Sigmoid colon (tissue), 7 donors: ENCODE measurements around the gene CCDC15. TPM values are rescaled to one million over a fixed set of nuclear protein-coding genes. Genes with fewer than 3 reads are reported as not detected.

Experiments
- DNase-seq: peaks from one replicate; pipeline ENCODE4 v3.0.0-alpha.2; 2019
- H3K27ac ChIP-seq, 4 donors: fragments of 200-600 bp; sonication (generic); one replicate each; pipeline ENCODE4 v1.5.1; 2016 to 2019; ENCODE audit warnings: mild to moderate bottlenecking in 1 of 4
- H3K27me3 ChIP-seq, 3 donors: fragments of 200-600 bp; sonication (generic); one replicate each; pipeline ENCODE4 v1.5.1; 2019; ENCODE audit warnings: mild to moderate bottlenecking in 1 of 3
- H3K36me3 ChIP-seq, 4 donors: fragments of 200-600 bp; sonication (generic); one replicate each; pipeline ENCODE4 v1.5.1; 2016 to 2019
- H3K4me1 ChIP-seq, 4 donors: fragments of 200-600 bp; sonication (generic); one replicate each; pipeline ENCODE4 v1.5.1; 2017 to 2019
- H3K4me3 ChIP-seq, 4 donors: fragments of 200-600 bp; sonication (generic); one replicate each; pipeline ENCODE4 v1.5.1; 2017 to 2019; ENCODE audit warnings: mild to moderate bottlenecking in 2 of 4, moderate library complexity in 1 of 4
- H3K9me3 ChIP-seq, 4 donors: fragments of 200-600 bp in 3 of 4; sonication (generic) in 3 of 4; one replicate each; pipeline versions ENCODE4 v1.5.1 to v1.6.1; 2013 to 2019
- CTCF ChIP-seq, 4 experiments: fragments of 450-650 bp in 3 of 4; fragments of 200-600 bp in 1 of 4; IDR thresholded peaks; one replicate each; pipeline ENCODE4 v1.5.1; 2016 to 2019; ENCODE audit warnings: antibody characterized with exemption in 4 of 4, mild to moderate bottlenecking in 3 of 4, moderate library complexity in 2 of 4
- EP300 ChIP-seq, 4 donors: sonication (generic); formaldehyde crosslinking; IDR thresholded peaks; one replicate each; pipeline ENCODE4 v1.6.1; 2017; ENCODE audit warnings: antibody characterized with exemption in 4 of 4
- POLR2A ChIP-seq, 2 donors: fragments of 450-650 bp; IDR thresholded peaks; one replicate each; pipeline ENCODE4 v1.6.1; 2016; ENCODE audit warnings: antibody characterized with exemption in 2 of 2, mild to moderate bottlenecking in 2 of 2, moderate library complexity in 2 of 2
- POLR2AphosphoS5 ChIP-seq, 4 donors: sonication (generic); formaldehyde crosslinking; IDR thresholded peaks; one replicate each; pipeline ENCODE4 v1.6.1; 2017; ENCODE audit warnings: antibody characterized with exemption in 4 of 4
- WGBS, 2 donors: extraction: QIAGEN DNeasy Blood & Tissue Kit; methylation state at CpG; one replicate each; pipeline ENCODE4 v1.1.7; 2013; 5-methylcytosine and 5-hydroxymethylcytosine counted together
- intact Hi-C: fragments of 100-400 bp; cut with DNase I; formaldehyde crosslinking; loops from one replicate; pipeline ENCODE4 v1.15.1; 2023
- polyA plus RNA-seq, 3 donors: library from polyadenylated mRNA; stranded (reverse); fragments of 200-250 nt; gene quantifications; one replicate each; pipeline ENCODE4 v1.2.3, GENCODE V29; 2013
- total RNA-seq, 4 donors: library from RNA; depleted of rRNA; stranded (reverse); fragments of >200 nt; gene quantifications; one replicate each; pipeline ENCODE4 v1.1.0, GENCODE V29; 2016
- donor health status: healthy with polysubstance abuse.
- donor health status: Bipolar disorder and iron deficiency.
- donor health status: healthy.

Gene CCDC15
- total and polyA plus RNA-seq, 7 donors: 0.41 to 0.99 (median 0.66) TPM

GRCh38 chr11:125061281-125061680, 107.3 kb downstream of the CCDC15 start:
- no peak for DNase-seq
- intact Hi-C loops: no loop called here

GRCh38 chr11:125062218-125062930, 108.4 kb downstream of the CCDC15 start:
- Histone ChIP-seq H3K9me3 (no peaks in the 10 kb centered on the region), H3K36me3 (no peaks in the 10 kb centered on the region), H3K27me3 (no peaks in the 10 kb centered on the region), H3K4me3 (peak overlapping the region; percentile 51 to 66 (median 64)), H3K4me1 (peaks cover 0 to 12% (median 8%) of the 10 kb centered on the region in 4 donors), H3K27ac (peak overlapping the region; percentile 51 to 73 (median 68))
- 43 to 45% methylated on average over 19 of the region's 19 CpGs for WGBS, 2 donors
- TF ChIP-seq POLR2A (IDR thresholded peaks at IDR 0.05) (no peak), EP300 (IDR thresholded peaks at IDR 0.05) (no peak), CTCF (IDR thresholded peaks at IDR 0.05) (no peak), POLR2AphosphoS5 (IDR thresholded peaks at IDR 0.05) (no peak)
- DNase-seq: no peak
- intact Hi-C loops: no loop called here

More at GRCh38 chr11:125061281-125061680, 107.3 kb downstream of the CCDC15 start:
- Histone ChIP-seq H3K4me1 (peaks cover 0 to 12% (median 8%) of the 10 kb centered on the region in 4 donors), H3K36me3 (no peaks in the 10 kb centered on the region), H3K27me3 (no peaks in the 10 kb centered on the region), H3K9me3 (no peaks in the 10 kb centered on the region), H3K27ac (no peak overlapping the region), H3K4me3 (no peak overlapping the region)
- 80 to 82% methylated on average over 4 of the region's 4 CpGs for WGBS, 2 donors
- no peak for TF ChIP-seq EP300 (IDR thresholded peaks at IDR 0.05)
- TF ChIP-seq CTCF (IDR thresholded peaks at IDR 0.05): no peak
- TF ChIP-seq POLR2AphosphoS5 (IDR thresholded peaks at IDR 0.05): no peak
- TF ChIP-seq POLR2A (IDR thresholded peaks at IDR 0.05): no peak

GRCh38 chr11:125062931-125063428, 109.0 kb downstream of the CCDC15 start, which contains the start of gene SLC37A2:
TSS of gene SLC37A2 (plus strand) at chr11:125063305. CDS start at chr11:125063368, 63 bp downstream.
- H3K36me3 ChIP-seq: no peaks in the 10 kb centered on the region
- H3K27ac ChIP-seq: peak within 1 kb of the TSS; percentile 51 to 73 (median 68)
- peaks cover 0 to under 1% (median 0%) of the 10 kb centered on the region in 3 donors for H3K27me3 ChIP-seq
- peak; percentile 83 for DNase-seq
- TF ChIP-seq POLR2AphosphoS5 (IDR thresholded peaks at IDR 0.05) (peak in 3 of 4 donors; percentile 42 to 73 (median 56)), EP300 (IDR thresholded peaks at IDR 0.05) (no peak), POLR2A (IDR thresholded peaks at IDR 0.05) (no peak), CTCF (IDR thresholded peaks at IDR 0.05) (no peak)
- WGBS, 2 donors: 0 to 1% methylated on average over 46 of the region's 46 CpGs
- intact Hi-C loops: no loop called here
- H3K9me3 ChIP-seq: no peaks in the 10 kb centered on the region
- peak within 1 kb of the TSS; percentile 51 to 66 (median 64) for H3K4me3 ChIP-seq
- H3K4me1 ChIP-seq: peaks cover 0 to 12% (median 8%) of the 10 kb centered on the region in 4 donors

GRCh38 chr11:125063429-125064043, 109.5 kb downstream of the CCDC15 start:
- peak overlapping the region; percentile 51 to 73 (median 68) for H3K27ac ChIP-seq
- TF ChIP-seq EP300 (IDR thresholded peaks at IDR 0.05): no peak
- no peak for TF ChIP-seq CTCF (IDR thresholded peaks at IDR 0.05)
- TF ChIP-seq POLR2AphosphoS5 (IDR thresholded peaks at IDR 0.05): no peak
- no peak for TF ChIP-seq POLR2A (IDR thresholded peaks at IDR 0.05)
- 6 to 7% methylated on average over 38 of the region's 38 CpGs for WGBS, 2 donors
- H3K27me3 ChIP-seq: peaks cover 0 to 4% (median 0%) of the 10 kb centered on the region in 3 donors
- H3K4me1 ChIP-seq: peaks cover 0 to 12% (median 8%) of the 10 kb centered on the region in 4 donors
- peak; percentile 59 for DNase-seq
- intact Hi-C loops: no loop called here
- H3K36me3 ChIP-seq: no peaks in the 10 kb centered on the region
- peak overlapping the region; percentile 51 to 66 (median 64) for H3K4me3 ChIP-seq
- no peaks in the 10 kb centered on the region for H3K9me3 ChIP-seq
